GM21515 (cell line): ENCODE data around the gene CTNNAL1.

Source experiments
- ATAC-seq: cut with Tn5 transposase; IDR thresholded peaks from one replicate; pipeline ENCODE4 v1.9.1; 2021; ENCODE audit not compliant: unreplicated experiment

Gene CTNNAL1

DNA sequence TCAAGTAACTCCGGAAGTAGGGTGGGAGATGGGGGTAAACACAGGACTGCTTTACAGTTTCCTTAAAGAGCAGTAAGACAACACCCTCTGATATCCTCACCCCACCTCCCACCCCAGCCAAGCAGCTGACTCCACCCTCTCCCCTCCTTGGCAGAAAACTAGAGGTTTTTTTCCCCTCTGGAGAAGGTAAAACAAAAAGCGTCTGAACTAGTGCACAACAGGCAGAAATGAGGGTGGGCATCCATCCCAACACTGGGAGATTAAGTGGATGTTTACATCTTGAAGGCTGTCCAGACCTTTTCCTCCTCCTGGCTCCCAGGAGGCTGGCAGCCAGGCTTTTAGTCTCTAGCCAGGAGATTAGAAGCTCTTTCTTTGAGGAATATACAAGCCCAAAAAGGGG is 13.9 kb upstream of the CTNNAL1 start:
- ATAC-seq = no peak

DNA sequence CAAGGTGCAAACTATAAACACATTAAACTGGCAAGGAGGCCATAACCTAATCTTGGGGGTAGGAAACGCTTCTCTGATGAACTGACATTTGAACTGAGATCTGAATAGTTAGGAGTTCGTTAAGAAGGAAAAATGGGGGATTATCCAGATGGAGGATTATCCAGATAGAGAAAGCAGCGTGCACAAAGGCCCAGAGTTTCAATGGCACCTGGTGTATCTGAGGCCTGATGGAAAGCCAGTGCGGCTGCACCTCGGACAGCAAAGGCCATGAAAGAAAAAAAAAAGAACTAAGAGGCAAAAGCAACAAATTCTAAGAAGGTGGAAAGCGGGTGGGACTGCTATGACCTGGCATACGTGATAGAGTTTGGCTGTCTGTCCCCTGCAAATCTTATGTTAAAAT is 13.0 kb upstream of the CTNNAL1 start:
- ATAC-seq = no peak

DNA sequence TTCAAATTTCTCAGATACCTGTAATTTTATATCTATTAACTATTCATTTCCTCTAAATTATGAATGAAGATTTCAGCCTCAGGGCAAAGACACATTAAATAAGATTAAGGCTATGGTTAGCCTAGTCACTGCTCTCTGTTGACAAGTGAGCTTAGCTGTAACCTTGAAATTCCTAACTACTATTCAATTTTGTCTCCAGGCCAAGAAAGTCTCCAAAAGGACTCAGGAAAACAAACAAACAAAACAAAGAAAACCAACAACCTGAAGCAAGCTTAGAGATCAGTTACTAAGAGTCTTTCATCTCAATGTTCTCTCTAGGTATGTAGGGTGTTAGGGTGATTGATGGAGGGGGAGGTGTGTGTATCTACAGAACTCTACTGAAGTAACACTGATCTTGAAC is 9.6 kb upstream of the CTNNAL1 start:
- no peak for ATAC-seq

DNA sequence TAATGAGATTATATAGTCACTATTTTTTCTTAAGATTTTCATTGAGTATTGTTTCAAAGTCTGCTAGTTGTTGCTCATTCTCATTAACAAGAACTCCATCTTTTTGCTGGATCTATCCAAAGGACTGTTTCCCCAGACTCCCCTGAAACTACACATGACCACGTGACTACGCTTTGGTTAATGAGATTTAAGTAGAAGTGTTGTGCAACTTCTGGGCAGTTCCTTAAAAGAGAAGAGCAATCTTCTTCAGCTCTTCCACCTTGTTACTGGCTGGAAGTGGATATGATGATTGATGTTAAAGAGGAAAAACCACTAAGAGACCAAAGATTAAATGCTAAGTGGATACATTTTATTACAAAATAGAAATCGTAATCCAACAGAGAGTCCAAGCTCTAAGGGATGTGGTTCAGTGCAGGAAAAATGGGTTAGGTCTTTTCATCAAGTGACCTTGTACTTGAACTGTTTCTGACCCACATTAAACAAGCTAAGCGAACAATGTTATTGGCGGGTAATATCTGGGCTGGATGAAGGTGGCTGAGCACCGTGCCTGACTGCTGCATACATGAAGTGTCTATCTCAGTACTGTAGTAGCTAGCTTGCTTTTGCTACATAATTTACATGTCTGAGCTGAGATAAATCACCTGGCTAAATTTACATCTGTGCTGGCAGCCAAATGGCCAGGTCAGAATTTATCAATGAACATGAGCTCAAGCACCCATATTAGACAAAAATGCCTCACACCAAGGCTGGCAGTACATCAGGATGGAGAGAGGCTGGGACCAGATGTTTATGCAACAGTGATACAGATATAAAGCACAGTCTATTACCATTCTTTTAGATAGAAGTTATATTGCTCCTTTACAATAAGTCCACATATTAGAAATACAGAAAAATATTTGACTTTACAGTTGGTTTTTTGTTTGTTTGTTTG is 7.5 kb upstream of the CTNNAL1 start:
- ATAC-seq = no peak

DNA sequence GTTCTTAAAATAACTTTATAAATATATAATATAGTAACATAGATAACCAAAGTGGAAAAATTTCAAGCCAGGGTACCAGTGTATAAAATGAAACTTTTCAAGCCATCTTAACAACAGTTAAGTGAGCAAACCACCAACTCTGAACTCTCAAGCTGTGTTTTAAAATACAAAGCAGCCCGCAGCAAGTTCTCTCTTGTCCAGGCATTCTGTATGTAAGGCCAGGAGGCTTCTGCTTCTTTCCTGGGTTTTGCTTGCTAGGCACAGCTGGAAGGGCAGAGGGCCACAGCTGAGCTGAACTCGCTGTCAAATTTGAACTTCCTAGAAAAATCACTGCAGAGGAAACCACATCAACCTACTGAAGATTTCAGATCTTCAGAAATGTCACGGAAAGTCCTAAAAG is 6.8 kb upstream of the CTNNAL1 start:
- no peak for ATAC-seq

DNA sequence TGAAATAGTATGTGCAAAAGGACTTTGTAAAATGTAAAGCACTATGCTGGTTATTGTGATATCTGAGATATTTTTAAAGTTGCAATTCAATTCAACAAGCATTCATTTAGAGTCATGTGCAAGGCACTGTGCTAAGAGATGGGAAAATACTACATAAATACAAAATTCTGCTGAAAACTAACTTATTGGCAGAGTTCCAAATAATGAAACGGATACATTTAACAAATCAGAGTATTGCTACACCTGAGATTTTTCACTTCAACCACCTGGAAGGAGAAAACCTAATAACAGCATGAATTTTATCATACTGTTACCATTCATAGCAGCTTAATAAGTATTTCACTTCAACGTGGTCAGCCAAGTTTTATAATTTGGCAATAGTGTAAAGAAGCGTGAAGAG is 6.1 kb upstream of the CTNNAL1 start:
- ATAC-seq = no peak

DNA sequence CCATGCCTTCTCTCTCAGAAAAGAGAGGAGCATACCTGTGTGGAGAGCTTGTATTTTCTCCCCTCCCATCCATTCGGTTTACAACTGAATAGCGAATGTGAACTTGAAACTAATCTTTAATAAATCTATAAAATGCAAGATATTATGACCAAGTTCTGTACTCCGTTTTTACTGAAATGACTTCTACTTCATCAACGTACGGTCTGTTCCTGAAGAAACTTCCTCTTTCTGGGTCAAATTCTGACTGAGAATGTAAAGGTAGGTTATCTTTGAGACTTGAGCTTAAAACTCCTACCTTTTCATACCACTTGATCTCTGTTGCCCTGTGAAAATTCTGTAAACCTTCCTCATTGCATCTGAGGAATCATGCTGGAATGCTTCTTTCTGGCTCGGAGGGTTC is 4.2 kb upstream of the CTNNAL1 start:
- ATAC-seq = no peak

DNA sequence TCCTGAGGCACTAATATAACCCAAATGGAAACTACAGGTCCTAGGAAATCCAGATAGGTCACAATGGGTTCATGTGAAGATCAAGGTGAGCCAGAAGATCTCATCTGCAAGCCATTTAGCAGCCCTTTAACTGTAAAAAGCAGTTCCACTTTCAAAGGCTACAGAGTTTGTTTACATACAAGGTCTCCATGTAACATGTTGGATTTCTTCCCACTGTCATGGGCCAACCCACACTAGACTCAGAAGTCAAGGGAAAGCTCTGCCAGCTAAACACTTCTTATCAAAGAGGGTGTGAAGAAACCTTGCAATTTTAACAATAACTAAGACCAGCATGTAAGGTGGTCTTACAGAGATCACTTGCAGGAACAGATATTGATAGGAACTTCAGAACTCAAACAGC is 3.8 kb upstream of the CTNNAL1 start:
- ATAC-seq = no peak

DNA sequence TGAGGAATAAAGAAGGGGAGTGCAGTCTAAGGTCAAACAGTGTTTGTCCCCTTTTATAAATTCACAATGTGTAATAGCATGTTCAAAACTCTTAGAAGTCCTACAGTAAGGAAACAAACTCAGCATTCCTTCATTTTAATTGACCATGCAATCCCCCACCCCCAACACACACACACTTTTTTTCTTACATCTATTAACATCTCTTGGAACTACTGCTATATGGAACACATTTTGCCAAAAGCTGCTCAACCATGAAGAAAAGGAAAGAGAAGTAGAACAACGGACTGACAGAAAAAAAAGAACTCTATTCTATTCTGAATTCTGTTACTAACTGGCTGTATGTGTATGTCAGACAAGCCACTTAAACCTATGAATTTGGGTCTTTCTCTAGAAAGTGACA is 2.8 kb upstream of the CTNNAL1 start:
- no peak for ATAC-seq

DNA sequence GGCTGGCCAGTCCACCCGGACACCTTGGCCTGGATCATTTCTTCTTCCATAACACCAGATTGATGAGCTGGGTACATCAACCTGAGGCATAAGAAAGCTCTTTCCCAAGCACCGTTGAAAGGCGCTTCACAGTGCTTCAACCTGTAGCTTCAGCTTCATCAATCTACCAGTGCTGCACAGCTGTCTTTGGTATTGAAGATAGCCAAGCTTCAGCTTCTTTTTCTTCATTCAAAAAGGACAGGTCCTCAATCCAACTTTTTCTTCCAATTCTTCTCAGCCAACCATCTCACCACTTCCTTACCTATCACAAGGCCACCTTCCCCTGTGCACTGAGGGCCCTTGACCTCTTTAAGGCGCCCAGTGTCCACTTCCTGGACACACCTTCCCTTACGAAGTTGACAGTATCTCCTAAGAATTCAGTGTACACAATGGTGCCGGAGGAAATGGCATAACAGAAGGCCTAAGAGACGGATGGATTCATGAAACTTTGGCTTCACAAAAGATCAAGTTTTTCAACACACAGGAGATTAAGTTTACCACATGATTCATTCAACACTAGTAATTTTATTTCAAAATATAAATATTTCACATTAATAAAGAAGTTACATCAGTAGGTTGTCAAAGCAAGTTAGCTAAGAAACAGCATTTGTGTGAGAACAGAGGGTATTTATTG is 1.4 kb upstream of the CTNNAL1 start:
- no peak for ATAC-seq

DNA sequence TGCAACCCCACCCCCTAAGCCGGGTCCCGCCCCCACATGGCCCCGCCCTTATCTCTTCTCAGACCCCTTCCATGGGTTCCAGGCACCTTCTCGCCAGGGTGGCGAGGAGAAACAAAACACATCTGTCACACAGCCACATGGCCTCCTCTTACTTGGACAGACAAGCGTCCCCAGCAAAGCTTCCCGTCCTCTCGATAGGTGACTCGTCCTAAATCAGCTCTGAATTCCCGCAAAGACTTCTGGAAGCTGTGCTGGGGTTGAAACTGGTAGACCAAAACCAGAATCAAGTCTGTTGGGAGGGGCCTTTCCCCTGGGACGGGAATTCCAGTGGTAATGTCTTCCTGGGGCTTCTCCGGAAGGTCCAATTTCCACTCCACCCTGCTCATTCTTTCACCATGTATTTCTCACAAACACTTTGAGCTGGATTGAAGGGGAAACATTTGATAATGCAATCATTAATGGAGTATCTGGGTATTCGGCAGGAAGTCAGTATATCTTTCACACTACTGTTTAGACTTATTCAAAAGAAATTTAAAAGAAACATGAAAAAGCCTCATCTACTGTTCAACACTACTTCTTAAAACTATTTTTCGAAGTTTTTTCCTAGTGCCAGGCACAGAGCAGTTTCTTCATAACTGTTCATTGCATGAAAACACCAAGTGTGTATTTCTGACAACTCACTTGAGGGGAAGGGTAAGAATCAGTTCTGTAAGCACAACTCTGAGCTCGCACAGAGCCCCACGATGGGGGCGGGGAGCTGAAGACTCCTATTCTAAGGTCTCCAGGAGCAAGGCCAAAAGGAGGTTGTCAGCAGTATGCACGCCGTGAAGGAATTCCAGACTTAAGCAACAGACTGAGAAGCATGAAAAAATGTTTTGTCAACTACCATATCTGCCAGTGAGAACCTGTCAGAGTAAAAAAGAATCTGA is 644 bp upstream of the CTNNAL1 start:
- ATAC-seq = no peak

DNA sequence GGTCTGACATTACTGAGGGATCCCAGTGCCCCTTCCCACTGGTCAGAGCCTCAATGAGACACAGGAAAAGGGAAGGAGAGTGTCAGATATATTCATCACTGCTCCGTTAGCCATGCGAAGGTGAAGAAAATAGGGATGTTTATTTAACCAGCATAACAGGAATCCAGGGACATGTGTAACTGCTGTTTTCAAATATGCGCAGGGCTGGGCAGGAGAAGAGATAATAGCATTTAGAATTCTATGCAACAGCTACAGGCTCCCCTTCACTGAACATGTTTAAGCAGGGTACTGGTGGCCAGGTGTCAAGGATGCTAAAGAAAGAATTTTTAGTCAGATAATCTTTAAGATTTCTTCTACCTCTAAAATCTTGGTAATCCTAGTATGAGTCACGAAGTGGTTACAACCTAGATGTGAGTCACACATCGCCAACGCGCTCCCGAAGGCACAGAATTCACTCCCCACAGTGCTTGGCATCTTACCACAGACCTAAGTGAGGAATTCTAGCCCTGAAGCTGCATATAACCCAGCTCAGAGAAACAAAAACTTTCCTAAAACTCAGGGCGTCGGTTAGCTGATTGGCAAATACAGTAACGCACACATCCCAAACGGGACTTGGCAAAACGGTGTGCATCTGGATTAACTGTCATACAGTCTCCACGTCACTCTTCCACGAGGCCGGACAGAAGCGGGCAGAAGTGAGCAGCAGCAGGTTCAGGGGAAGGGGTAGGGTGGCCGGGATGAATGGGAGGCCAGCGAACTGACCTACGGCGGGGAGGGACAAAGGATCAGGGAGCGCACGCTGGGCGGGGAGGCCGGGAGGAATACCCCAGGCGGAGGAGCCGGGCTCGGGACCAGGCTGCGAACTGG is 1.1 kb downstream of the CTNNAL1 start:
- peak; percentile 21 for ATAC-seq

DNA sequence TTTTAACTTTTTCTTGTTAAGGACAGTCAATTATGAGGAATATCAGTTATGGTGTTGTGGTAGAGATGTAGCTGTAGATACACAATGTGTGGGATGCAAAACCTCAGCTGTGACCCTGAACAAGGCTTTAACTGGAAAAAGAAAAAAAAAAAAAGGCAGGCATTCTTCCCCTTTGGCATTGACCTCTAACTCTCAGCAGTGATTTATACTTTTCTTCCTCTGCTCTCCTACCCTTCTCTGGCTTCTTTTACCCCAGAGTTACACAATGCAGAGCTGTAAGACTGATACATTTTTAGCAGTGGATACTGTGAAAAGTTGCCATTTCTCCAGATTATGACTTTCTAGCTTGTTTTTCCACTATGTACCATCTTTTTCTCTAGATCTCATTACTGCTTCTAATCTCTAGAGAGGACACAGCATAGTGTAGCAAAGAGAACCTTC is 2.0 kb downstream of the CTNNAL1 start:
- ATAC-seq = no peak

DNA sequence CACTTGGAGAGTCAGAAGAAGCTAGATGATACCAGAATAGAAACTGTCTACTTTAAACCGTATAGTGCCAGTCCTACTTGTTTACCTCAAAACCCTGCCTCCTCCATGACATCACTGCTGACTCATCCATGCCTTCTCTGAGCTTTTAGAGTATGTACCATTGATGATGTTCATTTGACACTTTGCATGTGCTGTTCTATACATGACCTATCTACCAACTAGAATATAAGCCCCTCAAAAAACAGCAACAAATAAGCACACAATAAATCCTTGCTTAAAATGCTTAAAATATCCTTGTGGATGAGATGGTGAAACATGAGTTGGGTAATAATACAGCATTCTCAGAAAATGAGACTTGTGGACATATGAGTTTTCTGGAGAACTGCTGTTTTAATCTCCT is 2.6 kb downstream of the CTNNAL1 start:
- ATAC-seq = peak; percentile 31

DNA sequence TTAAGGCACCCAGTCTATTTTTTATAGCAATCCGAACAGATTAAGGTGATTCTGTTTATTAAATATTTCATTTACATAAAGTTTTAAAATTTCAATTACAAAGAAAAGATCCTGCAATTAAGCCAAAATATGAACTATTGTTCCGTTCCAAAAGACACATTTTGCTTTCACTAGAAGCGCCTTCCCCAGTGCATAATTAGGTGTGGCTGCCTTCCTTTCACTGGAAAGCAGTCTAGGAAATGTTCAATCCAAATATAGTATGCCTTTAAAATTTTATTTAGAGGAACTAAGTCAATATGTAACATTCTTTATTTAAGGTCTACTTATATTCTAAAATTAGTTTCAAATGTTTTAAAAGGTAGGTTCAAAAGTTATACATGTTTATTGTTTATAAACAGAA is 7.6 kb downstream of the CTNNAL1 start:
- no peak for ATAC-seq

DNA sequence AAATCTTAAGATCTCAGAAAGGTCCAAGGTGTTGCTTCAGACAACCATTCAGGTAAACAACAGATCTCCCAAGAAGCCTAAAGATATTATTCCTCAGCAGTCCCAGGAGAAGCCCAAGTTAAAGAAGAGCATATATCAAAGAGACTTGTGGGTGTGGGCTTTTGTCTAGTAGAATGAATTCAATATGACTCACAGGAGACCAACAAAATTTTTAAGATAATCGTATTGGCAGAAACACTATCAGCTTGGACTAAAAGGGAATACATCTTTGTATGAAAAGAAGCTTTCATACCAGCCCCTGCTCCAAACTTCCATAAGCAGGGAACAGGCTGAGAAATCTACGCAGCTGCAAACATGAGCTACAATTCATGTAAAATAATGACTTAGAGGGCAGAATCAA is 10.2 kb downstream of the CTNNAL1 start:
- ATAC-seq = no peak

DNA sequence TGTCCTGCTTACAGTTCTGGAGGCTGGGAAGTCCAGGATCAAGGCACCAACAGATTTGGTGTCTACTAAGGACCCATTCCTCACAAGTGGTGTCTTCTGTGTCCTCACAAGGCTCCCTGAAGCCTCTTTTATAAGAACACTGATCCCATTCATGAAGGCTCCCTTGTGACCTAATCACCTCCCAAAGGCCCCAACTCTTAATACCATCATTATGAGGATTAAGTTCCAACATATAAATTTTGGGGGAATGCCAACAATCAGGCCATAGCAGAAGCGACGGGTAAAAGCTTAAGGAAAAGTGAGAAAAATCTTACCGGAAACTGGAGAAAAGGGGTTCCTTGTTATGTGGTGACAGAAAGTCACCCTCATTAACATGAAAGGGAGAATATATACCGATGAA is 11.2 kb downstream of the CTNNAL1 start:
- no peak for ATAC-seq

DNA sequence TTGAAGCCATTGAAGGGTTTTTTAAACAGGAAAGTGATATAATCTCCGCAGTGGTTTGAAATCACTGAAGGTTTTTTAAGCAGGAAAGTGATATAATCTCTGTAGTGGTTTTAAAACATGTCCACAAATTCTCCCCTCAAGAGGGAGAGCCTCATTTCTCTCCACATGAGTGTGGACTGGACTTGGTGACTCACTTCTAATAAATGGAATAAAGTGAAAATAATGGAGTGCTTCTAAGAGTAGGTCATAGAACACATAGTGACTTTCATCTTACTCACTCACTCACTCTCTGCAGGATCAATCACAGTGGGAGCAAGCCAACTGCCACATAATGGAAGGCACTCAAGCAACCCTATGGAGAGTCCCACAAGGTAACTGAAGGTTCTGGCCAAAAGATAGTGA is 12.0 kb downstream of the CTNNAL1 start:
- ATAC-seq = no peak

DNA sequence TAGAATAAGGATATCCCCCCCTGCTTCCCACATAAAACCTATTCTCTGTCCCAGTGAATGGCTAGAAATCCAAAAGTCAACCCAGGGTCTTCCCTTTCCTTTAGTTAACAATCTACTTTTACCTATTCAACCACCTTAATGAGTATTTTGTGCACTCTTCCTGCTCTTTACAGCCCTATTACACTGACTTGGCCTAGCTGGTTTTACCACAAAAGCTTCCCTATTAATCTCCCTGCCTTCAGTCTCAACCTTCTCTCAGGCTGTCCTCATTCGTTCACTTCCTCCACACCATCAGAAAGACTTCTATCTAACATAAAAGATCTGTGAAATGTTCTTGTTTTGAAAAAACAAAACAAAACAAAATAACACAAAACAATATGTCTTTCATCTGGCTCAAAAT is 16.2 kb downstream of the CTNNAL1 start:
- ATAC-seq = no peak

DNA sequence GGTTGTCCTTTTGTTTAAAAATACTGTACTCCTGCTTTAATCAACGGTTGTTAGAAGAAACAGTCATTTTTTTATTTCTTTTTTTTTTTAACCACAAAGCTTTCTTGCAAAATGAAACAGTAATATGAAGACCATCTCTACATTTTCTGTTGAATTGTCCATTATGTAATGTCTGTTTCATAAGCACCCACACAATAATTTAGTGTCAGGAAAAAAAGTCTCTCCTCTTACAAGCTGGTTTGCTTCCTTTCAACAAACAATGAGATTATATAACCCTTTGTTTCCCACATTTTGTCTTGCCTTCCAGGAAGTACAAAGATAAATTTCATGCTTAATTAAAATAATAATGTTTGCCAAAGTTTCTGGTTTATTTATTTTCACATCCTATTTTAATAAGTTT is 16.7 kb downstream of the CTNNAL1 start:
- ATAC-seq = no peak
